HG03280 (cell line): ENCODE results near the gene ITIH4.

Experiments used
- ATAC-seq: cut with Tn5 transposase; IDR thresholded peaks from one replicate; pipeline ENCODE4 v1.9.1; 2021; ENCODE audit warnings: mild to moderate bottlenecking, moderate library complexity; ENCODE audit not compliant: unreplicated experiment

ITIH4 gene

DNA sequence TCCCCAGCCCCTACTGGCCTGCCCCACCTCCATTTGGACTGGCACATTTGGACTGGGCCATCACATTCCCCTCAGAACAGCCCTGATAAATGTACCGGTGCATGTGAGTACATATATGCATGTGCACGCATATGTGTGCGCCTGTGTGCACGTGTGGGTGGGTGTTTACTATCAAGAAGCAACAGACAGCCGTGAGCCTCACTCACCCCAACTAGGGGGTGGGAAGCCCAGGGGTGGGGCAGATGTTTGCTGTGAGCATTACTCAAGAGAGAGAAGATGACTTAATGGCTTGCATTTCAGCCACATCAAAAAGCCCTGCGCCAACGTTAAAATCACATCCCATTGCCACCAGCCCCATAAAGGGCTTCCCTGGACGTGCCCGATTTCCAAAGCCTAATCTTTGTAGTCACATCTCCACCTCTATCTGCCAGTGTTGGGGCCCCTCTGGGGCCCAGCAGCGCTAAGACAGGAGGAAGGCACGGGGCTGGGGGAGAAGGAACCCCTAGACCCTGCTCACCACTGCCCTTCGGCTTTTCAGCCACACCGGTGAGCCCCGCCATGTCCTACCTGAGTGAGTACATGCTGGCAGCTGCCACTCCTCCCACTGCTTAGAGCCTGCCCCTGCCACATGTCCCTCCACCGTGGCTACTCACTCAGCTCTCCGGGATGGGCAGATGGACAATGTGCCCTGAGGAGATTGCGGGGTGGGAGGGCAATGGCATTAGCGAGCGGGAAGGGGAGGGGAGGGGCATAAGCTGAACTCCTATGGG lies 25.0 kb downstream of the ITIH4 start:
- ATAC-seq, result no peak

- ATAC-seq, result no peak
Measured at GRCh38 chr3:52801839-52802238, 28.6 kb downstream of the ITIH4 start.

DNA sequence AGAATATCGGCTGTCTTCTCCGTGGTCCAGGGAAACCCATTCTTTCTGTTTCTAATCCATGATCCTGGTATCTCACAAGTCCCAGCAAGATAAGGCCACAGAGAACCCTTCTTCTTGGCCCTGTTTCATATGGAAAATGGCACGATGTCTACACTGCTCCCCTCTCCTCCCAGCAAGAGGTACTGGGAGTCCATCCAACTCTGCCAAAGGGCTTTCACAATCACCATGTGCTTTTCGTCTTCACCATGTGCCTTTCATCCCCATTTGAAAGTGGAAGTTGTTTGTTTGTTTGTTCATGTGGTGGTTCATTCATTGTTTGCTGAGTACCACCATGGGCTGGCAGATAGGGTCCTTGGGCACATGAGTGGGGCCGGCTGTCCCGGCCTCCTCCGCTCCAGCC lies 30.4 kb downstream of the ITIH4 start:
- no peak for ATAC-seq

DNA sequence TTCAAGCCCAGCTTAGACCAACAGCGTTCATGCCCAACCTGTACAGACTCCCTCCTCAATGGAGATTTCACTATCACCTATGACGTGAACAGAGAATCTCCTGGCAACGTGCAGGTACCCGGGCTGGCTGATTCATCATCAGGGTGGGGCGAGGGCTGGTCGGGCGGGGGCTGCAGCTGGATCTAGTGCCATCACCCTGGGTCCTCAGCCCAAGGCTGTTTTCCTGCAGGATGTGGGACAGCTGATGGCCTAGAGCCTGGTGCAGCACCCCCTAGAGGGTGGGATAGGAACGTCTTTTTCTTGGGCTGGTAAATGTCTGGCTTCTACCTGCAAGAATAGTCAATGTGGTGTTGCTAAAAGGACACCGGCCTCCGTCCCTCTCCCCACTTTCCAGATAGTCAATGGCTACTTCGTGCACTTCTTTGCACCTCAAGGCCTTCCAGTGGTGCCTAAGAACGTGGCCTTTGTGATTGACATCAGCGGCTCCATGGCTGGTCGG lies 31.4 kb downstream of the ITIH4 start:
- ATAC-seq, result no peak

GRCh38 chr3:52798376-52798977 lies 32.0 kb downstream of the ITIH4 start:
- no peak for ATAC-seq

GRCh38 chr3:52796411-52796810 lies 34.1 kb downstream of the ITIH4 start:
- no peak for ATAC-seq

DNA sequence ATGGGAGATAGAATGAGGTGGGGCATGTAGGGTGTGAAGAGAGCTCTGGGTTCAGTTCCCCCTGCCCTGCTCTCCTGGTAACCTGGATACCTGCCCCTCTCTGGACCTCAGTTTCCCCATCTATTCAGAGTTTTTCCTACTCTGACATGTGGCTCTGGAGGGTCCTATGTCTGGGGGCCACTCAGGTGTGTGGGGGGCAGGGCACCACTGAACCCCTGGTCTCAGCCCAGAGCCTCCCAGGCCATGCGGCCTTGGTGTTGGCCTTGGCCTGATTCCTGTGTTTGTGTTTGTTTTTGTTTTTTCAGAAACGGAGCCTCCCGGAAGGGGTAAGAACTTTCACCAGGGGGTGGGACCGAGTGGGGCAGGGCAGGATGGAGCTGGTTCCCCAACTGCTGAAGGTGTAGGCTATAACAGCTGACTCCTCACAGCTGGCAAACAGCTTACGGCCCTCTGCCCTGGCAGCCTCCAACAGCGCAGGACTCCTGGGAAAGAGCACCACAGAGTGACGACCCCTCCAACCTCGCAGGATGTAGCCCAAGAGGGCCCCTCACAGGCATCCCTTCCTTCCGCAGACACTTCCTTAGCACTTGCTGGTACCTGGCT lies 35.1 kb downstream of the ITIH4 start:
- ATAC-seq, result no peak

DNA sequence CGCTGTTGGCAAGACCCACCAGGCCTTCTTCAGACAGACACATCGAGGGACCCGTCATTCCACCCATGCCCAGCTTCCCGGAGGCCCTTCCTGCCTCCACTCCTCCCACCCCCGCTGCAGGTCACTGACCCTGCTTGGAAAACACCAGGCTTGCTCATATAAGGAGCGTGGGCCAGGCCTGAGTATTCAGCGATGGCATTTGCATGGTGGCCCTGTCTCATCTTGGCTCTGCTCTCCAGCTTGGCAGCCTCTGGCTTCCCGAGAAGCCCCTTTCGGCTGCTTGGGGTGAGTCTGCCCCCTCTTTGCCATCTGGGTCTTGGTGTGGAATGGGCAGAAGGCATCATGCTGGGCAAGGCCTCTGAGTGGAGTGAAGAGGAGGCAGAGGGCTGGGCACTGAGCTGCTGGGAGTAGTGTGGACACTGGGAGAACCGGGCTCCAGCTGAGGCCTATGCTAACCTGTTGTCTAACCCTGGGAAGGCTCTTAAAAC lies 35.8 kb downstream of the ITIH4 start, which contains the start of gene ITIH3:
TSS of gene ITIH3 (plus strand) at position 185 of the 488 bp plus-strand sequence. CDS start at position 193, 8 bp downstream.
- no peak for ATAC-seq

- no peak for ATAC-seq
Measured at GRCh38 chr3:52793702-52794611, 36.5 kb downstream of the ITIH4 start.

- ATAC-seq, result no peak
Measured at GRCh38 chr3:52792961-52793695, 37.3 kb downstream of the ITIH4 start.

DNA sequence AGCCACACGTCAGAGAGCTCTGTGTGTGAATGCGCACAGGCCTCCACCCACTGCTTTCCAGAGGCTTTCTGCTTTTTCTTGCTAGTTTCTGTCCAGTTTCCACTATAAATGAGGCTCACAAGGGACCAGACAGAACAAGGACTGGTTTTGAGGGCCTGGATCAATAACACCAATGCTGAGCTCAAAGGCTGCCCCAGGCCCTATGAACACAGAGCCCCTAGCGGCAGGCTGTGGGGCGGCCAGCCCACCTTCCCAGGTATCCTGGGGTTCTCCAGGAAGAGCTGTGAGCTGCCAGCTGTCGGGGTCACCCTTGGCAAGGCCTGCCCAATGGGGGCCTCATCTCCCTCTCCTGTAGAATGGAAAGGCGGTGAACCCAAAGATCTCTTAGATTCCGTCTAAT lies 38.1 kb downstream of the ITIH4 start:
- ATAC-seq, result no peak

DNA sequence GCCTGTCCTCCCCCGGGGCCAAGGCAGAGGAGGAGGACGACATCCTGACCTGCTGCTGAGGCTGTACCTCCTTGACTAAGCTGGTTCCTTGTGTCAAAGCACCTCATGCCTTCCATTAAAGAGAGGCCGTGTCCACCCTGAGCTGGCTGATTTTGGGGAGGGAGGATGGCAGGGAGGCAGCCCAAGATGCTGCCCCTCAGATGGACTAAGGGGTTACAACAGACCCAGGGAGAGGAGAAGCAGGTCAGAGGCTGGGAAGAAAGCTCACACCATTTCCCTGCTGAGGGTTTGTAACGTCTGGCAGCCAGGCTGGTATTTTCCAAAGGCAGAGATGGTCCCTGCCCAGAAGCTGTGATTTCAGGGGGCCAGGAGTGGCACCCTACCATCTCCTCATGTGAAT lies 38.5 kb downstream of the ITIH4 start:
- no peak for ATAC-seq

- no peak for ATAC-seq
Measured at GRCh38 chr3:52791366-52791765, 39.1 kb downstream of the ITIH4 start.

- ATAC-seq, result no peak
Measured at GRCh38 chr3:52790741-52791140, 39.7 kb downstream of the ITIH4 start.

- ATAC-seq, result no peak
Measured at GRCh38 chr3:52790337-52790736, 40.1 kb downstream of the ITIH4 start.

- ATAC-seq, result no peak
Measured at GRCh38 chr3:52789746-52790040, 40.8 kb downstream of the ITIH4 start.

GRCh38 chr3:52788890-52789745 lies 41.4 kb downstream of the ITIH4 start:
- no peak for ATAC-seq

DNA sequence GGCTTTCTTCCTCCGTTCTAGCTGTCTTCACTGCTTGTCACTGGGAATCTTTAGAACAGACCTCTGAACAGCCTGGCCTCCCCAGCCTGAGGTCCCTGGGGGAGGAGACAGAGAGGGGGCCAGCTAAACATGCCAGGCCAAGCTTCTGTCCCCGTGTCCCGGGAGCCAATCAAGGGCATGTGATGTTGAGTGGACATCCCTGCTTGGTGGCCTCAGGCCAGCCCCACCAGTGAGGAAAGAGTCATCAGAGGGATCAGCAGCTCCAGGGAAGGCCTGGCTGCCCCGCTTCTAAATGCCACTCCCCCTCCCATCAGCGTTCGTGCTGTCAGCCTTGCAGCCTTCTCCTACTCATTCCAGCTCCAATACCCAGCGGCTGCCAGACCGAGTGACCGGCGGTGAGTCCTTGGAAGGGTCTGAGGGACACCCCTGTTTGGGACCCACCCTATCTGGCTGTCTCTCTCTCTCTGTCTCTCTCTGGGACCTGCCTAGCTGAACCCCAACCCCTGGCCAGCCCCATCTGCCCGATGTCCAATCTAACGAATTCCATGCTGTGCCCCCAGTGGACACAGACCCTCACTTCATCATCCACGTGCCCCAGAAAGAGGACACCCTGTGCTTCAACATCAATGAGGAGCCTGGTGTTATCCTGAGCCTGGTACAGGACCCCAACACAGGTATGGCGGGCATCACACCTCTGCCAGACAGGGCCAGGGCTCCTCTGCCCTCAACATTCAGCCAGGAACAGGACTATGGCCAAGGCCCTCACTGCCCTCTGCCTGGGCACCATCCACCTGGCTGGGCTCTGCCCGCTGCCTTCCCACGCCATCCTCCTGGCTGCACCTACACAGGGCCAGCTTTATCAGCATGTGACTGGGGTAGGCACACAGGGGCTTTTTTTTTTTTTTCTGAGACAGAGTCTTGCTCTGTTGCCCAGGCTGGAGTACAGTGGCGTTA lies 42.5 kb downstream of the ITIH4 start:
- ATAC-seq, result no peak
